Right ventricle myocardium inferior (tissue), 1 donor: Measurements from ENCODE around the gene SND1. TPM values are rescaled to one million over a fixed set of nuclear protein-coding genes. Genes with fewer than 3 reads are reported as not detected.
"Not testable (repeated sequence)": the region's sequence is repeated elsewhere in the genome, so short reads cannot be mapped to it uniquely, and the experiment has no call there.

Experiments used
- ATAC-seq: fragments of 200-7000 bp; cut with Tn5 transposase; one replicate; pipeline ENCODE4 v1.9.1; 2020; ENCODE audit warnings: mild to moderate bottlenecking, moderate library complexity
- DNase-seq: peaks from one replicate; pipeline ENCODE4 v3.0.0; 2021; ENCODE audit errors: missing footprints
- intact Hi-C: fragments of 100-400 bp; cut with DNase I; formaldehyde crosslinking; loops from one replicate; pipeline ENCODE4 v1.11.0; 2022
- total RNA-seq: library from RNA; stranded (reverse); fragmentation: NEBNext Ultra II Directional; extraction: Animal tissue kit (Norgen Biotek cat#: 25700); gene quantifications from one replicate; pipeline ENCODE4 v1.2.1, GENCODE V29; 2021
- donor health status: DM: no; HTN: yes; CAD: no; lungs with severe emphysema.

Gene SND1
- total RNA-seq, 1 donor from 2014 or later: 85.0 TPM

DNA sequence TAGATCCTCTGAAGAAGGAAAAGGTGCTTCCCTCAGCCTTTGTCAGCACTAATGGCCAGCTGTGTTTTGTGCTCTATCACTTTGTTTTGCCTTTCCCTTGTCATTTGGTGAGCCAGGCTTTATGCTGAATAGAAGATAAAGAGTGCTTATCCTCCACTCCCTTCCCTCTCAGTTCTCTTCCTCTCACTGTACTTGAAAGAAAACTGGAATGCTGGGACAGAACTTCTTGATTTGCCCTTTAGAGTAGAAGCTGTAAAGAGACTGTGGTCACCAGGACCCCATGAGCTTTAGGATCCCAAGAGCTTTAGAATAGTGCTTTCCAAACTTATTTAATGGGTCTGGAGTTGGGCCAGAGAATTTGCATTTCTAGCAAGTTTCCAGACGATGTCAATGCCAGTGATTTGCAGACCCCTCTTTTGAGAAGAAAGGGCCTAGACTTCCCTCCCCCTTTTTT is 297.8 kb downstream of the SND1 start:
- intact Hi-C loops: no loop called here

DNA sequence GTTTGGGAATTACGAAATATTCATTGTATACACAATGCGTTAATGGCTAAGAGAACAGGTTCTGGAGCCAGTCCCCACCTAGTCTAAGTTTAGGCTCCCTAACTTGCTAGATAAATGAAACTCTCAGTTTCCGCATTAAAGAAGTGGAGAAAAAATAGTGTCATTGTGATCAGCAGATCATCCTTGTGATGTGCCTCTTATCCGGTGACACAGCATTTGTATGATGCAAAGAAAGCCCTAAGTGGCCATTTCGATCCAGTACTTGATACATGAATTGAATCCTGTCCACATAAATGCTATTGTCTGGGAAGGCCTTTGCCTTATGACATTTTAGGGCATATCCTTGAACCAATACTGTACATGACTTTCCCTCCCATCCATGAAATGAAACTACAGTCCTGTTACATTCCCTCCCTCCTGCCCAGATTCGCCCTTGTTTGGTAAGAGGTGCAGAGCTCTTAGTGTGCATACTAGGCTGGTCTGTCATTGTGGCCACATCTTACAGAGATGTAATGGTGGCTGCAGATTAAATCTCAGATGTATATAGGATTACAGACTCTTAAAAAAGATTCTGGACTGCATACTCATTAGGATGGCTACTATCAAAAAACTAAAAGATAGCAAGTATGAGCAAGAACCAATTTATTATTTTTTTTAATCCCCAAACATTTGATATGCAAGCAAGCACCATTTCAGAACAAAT is 298.4 kb downstream of the SND1 start:
- no peak for DNase-seq
- ATAC-seq: no peak
- intact Hi-C loops: no loop called here

More for the DNA sequence above, 297.8 kb downstream of the SND1 start:
- DNase-seq (no peak), ATAC-seq (no peak)

DNA sequence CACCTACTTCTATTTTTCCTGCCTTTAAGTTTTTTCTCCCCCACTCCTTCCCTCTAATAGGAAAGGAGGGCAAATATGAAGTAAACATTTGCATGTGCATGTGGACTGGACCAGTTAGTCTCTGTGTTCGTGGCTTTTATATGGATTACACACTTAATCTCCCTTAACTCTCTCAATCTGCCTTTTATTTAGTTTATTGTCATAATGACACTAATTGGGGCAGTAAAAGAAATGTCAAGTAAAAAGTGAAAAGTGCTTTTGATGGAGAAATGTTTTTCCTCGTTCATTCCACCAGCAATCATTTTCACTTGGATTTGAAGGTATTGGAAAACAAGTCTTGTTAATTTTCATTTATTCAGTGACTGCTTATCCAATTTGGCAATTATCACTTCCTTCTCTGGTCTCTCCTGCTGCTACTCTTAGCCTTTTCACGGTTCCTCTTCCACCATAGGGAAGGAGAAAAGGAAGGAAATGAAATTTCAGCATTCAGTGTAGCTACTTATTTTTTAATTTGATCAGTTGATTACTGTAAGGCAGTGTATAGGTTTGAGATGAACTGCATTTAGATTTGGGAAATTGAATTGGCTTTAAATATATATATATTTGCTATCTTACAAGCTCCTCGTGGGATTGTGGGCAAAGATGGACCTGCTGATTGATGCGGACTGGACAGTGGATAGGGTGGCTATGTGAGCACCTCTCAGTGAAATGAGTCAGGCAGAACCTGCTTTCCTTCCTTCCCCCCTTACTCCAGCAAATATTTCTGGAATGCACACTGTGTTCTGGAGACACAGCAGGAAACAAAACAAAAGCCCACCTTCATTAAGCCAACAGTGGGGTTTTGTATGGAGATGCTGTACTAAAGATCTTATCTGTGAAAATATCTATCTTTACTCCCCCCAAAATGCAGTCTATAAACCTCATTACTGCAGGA is 301.7 kb downstream of the SND1 start:
- ATAC-seq (no peak), DNase-seq (no peak)
- intact Hi-C loops: no loop called here

DNA sequence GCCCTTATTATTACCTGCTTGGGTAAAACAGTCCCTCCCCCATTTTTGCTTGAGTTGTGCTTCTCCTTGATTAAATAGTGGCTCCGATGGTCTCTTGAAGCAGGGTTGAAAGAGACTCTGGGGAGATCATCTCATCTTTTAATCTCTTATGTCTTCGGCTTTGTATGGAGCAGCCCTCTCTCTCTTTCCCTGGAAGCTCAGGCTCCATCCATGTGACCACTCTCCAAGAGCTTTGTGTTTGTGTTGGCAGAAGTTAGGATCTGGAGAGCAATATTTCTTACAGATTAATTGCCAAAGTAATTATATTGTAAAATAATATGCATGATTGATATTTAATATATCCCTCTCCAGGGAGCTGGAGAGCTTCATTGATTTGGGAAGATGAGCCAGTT is 302.4 kb downstream of the SND1 start:
- intact Hi-C loops: no loop called here
- ATAC-seq (no peak), DNase-seq (no peak)

DNA sequence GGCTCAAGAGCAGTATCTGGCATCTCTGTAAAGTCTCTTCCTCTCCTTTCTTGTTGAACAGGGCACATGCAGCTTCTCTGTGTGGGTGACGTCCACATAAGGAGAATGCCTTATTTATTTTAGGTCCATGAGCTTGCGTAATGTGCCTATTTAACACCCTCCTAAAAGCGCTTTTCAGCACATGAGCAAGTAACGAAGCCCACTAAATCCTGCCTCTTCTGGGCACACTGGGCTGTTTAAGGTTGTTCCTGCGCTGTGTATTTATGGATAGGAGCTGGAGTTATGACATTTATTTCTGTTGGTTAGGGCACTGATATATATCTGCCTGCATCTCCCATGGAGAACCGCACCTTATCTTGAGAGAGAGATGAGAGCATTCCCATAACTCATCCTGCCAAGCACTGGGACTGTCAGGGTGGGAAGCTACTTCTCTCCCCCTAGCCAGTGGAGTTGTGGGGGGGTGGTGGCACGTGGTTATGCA is 303.1 kb downstream of the SND1 start:
- DNase-seq (no peak), ATAC-seq (no peak)
- intact Hi-C loops: no loop called here

DNA sequence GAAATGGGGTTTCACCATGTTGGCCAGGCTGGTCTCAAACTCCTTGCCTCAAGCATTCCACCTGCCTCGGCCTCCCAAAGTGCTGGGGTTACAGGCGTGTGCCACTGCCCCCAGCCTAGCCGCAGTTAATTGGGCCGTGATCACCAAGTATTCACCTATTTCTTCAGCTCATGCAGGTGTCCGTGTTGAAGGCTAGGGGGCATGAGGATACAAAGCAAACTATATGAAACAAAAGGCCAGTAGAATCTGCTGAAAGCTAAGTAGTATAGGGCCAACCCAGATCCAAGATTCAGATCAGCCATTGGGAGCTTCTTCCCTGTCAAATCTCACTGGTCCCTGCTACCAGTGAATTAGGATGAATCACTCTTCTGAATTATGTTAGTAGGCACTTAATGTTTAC is 305.9 kb downstream of the SND1 start:
- DNase-seq (no peak), ATAC-seq (no peak)
- intact Hi-C loops: no loop called here

DNA sequence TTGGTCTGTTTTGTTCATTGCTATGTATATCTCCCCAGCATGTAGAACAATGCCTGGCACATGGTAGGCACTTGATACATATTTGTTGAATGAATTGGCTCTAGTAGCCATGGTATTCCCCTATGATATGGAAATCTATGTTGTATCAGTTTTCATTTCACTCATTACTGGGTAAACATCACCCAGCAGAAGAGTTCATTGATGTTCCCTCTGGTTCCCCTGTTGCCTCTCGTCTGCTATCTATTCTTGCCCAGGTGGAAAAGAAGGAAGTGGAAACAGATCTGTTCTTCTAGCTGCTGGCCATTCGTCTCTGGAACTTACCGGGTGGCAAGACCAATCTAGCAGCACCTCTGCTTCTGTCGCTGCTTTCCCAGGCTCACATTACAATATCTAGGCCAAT is 307.8 kb downstream of the SND1 start:
- intact Hi-C loops: no loop called here
- no peak for DNase-seq
- no peak for ATAC-seq

DNA sequence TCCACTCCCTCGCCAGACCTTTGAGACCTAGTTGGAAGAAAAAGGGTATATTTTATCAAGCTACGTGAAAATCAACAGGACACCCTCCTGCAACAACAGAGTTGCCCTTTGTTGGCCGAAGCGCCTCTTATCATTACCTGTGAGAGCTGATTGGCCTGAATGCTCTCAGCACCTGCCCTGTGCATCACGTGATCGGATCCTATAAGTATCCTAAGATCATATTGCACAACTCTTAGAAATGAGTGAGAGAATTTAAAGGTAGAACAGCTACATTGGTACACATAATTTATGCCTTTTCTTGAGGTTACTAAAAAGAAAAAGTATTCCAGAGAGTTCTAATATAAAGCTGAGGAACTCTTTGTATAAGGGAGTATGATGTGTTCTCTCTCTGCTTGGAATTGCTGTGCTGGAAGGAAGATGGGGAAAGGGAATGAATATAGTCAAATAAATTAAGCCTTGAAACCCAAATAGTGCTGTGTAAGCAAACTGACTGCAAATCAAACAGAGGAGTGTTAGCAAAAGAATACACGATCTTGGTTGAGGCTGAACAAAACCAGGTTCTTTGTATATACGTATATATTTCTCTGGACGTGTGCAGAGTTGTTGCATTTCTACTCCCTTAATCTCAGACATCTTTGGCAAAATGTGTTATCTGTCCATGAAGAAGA is 309.9 kb downstream of the SND1 start:
- intact Hi-C loops: no loop called here
- ATAC-seq (no peak), DNase-seq (no peak)

DNA sequence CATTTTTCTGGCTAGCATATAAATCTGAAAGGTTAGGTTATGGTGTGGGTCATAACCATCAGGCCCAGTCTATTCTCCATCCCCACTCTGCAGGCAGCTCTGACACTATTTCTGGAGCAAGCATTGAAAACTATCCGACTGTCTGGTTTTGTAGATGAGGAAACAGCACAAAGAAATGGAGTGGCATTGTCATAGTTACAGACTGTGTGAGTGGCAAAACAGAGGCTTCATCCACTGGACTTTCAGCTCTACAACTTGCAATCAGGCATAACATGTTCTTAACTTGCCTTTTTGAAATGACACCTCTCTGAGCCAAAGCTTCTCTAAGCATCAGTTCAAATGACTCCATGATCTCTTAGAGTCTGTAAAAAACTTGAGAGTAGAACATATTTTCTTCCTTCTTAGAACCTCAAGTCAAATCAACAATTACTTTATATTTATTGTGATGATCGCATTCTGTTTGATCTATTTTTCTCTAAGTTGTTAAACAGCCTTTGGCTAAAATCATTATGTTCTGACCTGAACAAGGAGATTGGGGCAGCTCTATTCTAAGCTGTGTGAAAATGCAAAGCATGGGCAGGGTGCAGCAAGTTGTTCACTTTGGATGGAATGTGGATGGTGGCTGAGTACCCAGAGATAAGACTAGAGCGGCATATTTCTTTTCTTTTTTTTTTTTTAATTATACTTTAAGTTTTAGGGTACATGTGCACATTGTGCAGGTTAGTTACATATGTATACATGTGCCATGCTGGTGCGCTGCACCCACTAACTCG is 310.8 kb downstream of the SND1 start:
- intact Hi-C loops: no loop called here
- DNase-seq: no peak
- ATAC-seq: no peak

DNA sequence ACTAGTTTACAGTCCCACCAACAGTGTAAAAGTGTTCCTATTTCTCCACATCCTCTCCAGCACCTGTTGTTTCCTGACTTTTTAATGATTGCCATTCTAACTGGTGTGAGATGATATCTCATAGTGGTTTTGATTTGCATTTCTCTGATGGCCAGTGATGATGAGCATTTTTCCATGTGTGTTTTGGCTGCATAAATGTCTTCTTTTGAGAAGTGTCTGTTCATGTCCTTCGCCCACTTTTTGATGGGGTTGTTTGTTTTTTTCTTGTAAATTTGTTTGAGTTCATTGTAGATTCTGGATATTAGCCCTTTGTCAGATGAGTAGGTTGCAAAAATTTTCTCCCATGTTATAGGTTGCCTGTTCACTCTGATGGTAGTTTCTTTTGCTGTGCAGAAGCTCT is 311.9 kb downstream of the SND1 start:
- intact Hi-C loops, ATAC-seq, DNase-seq: not testable (repeated sequence)

DNA sequence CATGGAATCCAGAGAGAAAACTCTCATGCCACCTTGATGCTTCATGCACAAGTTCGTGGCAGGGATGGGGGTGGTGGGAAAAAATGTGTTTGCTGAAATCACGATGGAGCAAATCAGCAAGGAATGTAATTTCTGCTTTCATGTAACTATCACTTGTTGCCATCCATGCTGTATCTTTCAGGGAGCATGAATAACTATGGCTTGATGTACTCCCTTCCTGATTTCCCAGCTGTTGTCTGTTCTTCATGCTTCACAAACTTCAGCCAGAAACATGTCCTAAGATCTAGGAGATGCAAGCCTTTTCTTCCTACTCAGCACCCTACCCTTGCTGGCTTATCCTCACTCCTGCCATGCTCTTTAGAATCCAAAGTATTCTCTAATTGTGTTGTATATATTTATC is 315.3 kb downstream of the SND1 start:
- DNase-seq: no peak
- intact Hi-C loops: no loop called here
- no peak for ATAC-seq

DNA sequence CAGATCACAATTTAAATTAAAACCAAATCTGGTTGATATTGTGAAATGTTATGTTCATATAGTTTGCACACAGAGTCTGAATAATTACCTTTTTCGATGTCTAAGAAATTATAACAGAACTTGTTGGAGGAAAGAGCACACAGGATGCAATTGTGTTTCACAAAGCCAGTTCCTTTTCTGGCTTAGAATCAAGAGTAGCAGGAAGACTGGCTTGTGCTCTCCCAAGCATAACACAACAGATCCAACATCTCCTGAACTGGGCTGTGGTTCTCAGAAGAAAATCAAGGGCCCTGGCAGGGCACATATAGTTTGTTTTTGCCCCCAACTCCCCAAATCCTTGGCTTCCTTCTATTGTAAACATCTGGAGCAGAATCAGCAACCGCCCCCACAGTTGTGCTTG is 316.6 kb downstream of the SND1 start:
- DNase-seq: no peak
- intact Hi-C loops: no loop called here
- no peak for ATAC-seq

DNA sequence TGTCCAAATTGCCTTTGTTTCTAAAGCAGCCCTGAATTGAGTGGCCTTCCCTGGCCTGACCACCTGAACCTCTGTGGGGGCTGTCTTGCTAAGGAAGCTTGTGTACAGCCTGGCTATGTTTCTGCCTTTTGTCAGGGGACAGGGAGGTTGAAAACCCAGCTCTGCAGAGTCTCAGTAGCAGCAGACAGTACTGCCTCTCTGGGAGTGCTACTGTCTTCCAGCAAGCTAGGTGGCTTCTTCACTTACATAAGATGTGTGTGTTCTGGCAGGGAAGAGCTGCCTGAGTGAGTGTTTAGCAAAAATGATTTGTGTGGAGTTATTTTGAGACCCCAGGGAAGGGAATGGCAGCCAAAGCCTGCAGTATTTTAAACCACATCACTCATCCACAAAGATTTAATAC is 321.8 kb downstream of the SND1 start:
- intact Hi-C loops: no loop called here
- DNase-seq (no peak), ATAC-seq (no peak)

DNA sequence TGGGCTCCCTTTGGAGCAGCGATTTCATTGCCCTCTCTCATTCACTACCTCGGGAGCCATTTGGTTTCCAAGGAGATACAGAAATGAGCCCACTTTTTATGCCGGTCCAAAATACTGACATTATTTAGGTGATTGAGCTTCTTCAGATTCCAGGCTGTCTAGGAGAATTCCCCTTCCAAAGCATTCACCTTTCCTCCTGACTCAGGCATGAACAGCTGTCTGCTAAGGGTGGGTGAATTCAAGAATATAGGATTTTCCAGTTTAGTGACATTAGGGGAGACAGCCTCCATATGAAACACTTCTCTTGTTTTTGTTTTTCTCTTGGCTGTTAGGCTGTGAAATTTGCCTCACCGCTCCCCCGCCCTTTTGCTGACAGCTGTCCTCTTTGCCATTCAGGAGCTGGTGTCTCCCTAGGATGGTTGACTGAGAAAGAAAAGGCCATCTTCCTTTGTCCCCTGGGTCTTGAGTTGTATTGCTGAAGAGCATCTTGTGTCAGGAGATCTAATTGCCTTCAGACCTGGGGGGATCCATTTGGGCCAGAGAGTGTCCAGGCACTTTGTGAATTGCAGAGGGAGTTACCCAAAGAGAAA is 322.5 kb downstream of the SND1 start:
- DNase-seq (no peak), ATAC-seq (no peak)
- intact Hi-C loops: no loop called here

DNA sequence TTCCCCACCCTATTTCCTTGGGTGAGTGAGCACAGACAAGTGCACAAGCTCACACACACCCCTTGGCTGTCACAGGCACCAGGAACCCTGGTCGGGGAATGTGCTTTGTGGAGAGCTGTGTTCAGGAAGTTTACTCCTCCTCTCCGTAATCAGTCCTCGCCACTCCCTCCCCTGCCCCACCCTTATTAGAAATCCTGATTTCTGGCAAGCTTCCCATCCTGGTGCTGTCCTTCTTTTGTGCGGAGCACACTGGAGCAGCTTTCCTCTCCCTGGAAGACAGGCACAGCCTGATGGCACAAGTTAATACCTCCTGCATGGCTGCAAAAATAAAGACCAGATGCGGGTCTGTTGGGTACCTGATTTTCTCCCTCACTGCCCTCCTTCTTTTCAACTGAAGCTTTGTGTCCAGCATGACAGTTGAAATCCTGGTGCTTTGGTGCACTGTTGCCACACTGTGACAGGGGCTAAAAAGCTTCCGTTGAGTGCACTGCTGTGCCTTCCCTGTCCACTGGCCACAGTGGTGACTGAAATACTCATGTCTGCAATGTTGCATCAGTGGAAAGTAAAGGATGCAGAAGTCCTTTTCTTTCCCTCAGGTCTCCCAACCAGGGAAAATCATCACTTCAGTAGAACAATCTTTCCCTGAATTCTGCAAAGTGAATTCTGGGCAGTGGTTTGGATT is 324.2 kb downstream of the SND1 start:
- DNase-seq (no peak), ATAC-seq (no peak)
- intact Hi-C loops: no loop called here

DNA sequence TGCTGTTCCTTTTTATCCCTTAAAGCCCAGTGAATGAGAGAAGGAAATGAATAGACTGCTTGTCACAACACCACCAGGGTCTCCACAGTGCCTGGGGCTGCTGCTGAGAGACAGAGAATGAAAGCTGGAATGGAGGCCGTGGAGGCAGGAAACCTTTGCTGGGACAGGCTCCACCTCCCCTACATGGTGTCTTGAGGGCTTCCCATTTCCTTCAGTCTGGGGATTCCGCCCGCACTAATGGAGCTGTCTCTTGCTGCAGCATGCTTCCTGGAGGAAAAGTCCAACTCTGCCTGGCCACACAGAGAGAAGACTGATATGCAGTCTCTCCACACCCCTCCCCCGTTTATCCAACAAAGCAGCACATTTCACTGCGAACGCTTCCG is 324.7 kb downstream of the SND1 start:
- DNase-seq (no peak), ATAC-seq (no peak)
- intact Hi-C loops: no loop called here

DNA sequence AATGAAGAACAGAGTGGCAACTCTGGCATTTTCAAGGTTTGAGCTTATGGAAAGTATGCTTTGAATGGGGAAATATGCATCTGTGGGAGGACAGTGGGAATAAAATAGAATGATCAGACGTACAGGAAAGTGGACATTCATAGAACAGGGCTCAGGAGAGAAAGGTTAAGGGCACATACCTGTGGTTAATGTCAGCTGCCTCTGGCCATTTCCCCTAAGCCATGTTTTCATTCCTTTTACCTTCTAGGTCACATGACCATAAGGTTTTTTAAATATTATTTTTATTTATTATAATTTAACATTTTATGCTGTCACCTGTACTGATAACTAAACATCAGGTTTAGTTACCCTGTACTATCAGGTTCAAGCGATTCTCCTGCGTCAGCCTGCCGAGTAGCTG is 326.4 kb downstream of the SND1 start:
- intact Hi-C loops: no loop called here
- DNase-seq: no peak
- no peak for ATAC-seq

DNA sequence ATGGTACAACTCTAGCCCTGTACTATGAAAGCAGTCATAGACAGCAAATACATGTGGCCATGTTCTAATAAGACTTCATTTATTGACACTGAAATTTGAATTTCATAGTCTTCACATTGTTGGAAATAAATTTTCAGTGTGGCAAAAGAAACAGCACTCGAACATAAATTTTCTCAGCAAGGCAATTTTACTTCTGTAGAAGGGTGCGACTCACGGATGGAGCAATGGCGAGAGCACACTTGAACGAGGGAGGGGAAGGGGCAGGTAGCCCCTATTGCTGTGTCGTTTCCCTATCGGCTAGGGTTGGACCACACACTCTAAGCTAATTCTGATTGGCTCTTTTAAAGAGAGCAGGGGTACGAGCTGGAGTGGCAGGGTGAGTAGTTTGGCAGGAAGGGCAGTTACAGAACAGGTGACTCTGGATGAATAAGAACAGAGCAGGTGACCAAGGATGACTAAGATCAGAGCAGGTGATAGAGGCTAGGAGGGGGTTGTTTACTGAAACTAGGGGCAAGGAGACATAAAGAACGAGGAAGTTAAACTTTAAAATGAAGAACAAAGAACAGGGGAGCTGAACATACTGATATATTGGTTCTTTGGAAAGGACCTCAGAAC is 327.2 kb downstream of the SND1 start:
- intact Hi-C loops: no loop called here
- DNase-seq: no peak
- ATAC-seq: no peak
